ENCODE results near the gene COL2A1. TPM values are rescaled to one million over a fixed set of nuclear protein-coding genes. Genes with fewer than 3 reads are reported as not detected.
A peak's percentile ranks its signal among the peaks of the same experiment; 100 is the strongest.

The COL2A1 gene
- polyA plus RNA-seq, 10 donors: 5.5 to 83.1 (median 39.5) TPM

DNA sequence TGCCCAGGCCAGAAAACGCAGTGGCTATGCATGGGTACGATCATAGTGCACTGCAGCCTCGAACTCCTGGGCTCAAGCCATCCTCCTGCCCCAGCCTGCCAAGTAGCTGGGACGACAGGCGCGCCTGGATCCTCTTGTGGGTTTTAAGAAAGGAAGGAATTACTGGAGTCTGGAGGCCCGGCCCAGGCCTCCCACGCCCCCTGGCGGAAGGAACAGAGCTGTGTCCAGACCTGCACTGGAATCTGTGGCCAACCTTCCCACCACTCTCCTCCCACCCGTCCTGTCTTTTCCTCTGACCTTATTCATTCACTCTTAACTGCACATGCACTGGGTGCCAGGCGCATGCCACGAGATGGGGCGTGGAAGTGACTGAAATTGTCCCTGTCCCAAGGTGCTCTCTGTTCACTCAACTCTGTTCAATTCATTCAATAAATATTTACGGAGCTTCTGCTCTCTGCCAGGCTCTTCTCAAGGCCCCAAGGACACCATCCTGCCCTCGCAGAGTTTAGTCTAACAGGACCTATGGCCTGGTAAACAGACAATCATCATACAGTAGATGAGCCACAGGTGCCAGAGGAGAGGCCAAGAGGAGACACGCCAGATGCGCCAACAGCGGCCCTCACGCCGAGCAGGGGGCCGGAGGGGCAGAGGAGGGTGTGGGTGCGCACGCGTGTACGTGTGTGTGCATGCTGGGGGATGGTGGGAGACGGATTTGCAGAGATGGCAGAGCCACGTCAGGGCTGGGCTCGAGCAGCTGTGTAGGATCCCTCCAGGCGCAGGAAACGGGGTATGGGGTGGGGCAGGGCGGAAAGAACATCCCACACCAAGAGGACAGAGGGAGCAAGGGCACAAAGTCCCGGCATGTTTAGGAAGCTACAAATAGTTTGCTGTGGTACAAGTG, 54.6 kb downstream of the COL2A1 start:
- DNase-seq: peak; percentile 53 to 78 (median 73)

DNA sequence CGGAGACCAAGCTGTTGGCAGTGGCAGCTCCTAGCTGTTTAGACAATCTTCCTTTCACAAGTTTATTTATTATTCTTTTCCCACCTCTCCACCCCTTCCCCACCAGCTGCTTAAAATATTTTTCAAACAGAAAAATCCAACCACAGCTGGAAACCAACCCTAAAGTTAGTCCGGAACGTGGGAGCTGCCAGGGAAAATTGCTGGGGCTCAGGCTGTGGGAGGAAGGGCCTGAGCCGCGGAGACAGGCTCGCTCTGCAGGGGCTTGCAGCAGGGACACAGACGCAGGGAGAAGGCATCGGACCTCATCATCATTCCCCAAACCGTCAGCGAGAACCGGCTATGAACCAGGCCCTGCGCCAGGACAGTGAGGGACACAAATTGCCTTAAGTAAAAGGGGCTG, 56.9 kb downstream of the COL2A1 start:
- peak in 1 of 3 donors; percentile 36 for DNase-seq

DNA sequence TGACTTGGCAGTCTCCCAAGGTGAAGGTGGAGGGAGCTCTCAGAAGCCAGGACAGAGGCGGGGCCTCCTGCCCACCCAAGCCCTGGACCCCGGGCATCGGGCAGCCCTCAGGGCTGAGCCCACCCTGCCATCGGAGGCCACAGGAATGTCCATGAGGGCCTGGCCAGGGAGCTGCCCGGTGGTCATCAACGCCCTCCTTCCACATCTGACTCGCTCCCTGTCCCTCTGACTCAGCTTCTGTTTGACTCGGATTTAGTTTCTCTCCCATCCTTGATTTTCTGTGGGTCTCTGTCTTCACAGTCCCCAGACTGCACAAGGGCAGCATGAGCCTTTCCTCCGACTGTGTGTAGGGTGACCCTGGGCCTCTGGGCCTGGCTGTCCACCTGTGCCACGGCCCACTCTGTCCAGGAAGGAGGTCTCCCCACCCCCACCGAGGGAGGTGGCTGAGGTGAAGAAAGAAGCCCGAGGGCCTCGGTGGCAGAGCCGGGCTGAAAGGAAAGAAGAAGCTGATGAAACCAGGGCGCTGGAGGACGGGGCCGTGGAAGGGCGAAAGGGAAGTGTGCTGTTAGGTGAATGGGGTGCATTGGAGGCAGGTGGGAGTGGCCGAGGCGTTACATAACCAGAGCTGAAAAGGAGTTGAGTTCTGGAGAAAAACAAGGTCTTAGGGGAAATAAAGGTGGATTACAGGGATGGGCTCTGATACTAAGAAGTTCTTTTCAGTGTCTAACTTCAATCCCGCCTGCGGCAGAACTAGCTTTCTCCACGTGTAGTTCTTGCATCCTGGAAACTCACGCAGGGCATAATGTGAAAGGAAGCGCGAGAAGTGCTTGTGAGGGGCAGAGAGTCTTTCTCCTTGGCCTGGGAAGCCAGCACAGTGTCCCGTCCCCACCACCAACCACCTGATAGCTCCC, 57.6 kb downstream of the COL2A1 start:
- no peak for DNase-seq

DNA sequence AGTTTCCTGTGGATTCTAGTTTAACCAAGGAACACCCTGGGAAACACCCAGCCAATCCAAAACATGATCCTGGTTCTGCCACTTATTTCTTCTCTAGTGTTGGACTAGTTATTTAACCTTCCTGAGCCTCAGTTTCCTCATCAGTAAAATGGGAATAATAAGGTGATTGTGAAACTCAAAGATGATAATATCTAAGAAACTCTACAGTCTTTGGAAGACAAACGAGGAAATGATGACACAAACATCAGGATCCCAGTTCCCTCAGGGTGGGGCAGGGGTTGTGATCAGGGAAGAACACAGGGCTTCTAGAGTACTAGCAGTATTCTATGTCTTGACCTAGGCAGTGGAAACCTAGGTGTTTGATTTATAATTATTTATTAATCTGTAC, 58.9 kb downstream of the COL2A1 start:
- DNase-seq: no peak

DNA sequence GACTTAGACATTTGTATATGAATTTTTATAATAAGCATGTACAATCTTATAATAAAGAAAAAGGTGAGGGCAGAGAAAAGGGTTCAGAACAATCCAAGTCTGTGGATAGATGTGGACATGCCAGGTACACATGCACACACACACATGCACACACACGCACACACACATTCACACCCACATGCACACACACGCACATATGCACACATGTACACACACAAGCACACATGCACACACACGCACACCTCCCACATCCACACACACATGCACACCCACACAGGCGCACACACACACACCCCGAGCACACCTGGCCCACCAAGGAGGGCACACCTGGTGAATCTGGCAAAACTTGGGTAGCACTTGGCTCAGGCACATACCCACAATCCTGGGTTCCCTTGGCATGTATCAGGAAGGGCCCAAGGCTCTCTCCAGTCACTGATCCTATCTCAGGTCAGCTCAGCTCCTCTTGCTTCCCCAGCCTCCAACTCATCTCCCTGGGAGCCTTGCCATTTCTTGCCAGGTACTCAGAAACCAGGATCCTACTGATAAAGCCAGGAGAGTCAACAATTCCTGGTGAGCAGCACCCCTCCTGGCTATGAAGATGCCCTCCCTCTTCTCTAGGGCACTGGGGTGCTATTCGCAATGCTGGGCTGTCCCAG, 59.5 kb downstream of the COL2A1 start:
- no peak for DNase-seq

DNA sequence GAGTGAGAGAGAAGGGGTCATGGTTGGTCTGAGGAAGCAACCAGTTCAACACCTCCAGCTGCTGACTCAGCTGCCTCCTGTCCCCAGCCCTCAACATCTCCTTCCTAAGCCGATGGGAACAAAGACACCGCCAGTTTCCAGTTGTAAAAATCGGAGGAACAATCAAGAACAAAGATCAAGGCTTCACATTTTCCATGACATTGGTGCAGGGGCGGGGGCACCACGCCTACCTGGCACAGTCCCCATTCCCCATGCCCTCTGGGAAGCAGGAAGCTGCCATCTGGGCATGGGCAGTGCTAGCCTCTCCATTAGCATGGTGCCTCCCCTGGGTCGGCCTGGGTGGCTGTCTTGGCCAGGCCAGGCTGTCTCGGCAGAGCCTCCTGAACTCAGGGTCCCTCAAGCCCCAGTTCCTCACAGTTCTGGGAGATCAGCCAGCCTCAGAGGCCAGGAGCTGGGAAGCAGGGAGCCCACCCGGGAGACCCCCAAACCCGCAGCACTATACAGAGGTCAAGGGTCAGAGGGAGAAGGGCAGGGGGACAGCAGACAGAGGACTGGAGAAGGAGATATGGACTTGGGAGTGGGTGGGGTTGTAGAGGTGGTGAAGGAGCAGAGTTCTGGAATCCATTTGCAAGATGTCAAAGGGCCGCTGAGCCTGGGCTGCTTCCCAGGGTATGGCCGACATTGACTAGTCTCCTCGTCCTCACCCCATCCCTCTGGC, 60.5 kb downstream of the COL2A1 start:
- no peak for DNase-seq

DNA sequence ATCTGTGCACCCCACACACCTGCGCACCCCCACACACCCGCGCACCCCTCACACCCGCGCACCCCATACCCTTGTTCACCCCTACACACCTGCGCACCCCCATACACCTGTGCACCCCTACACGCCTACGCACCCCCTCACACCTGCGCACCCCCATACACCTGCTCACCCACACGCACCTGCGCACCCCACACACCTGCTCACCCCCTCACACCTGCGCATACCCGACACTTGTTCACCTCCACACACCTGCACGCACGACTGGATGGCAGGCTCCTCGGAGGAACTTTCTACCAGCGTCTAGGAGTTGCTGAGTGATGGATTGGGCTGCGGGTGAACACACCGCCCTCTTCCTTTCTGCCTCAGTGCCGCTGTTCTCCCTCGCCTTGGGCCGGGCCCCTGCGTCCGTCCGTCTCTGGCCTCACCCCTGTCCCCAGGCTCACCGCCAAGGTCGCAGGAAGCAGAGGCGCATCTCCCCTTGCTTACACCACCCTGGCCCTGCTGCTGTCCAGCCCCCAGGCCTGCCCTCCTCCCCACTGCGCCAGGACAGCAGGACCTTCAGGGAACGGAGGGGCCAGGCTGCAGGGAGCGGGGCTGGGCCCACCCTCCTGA, 61.6 kb downstream of the COL2A1 start:
- no peak for DNase-seq

DNA sequence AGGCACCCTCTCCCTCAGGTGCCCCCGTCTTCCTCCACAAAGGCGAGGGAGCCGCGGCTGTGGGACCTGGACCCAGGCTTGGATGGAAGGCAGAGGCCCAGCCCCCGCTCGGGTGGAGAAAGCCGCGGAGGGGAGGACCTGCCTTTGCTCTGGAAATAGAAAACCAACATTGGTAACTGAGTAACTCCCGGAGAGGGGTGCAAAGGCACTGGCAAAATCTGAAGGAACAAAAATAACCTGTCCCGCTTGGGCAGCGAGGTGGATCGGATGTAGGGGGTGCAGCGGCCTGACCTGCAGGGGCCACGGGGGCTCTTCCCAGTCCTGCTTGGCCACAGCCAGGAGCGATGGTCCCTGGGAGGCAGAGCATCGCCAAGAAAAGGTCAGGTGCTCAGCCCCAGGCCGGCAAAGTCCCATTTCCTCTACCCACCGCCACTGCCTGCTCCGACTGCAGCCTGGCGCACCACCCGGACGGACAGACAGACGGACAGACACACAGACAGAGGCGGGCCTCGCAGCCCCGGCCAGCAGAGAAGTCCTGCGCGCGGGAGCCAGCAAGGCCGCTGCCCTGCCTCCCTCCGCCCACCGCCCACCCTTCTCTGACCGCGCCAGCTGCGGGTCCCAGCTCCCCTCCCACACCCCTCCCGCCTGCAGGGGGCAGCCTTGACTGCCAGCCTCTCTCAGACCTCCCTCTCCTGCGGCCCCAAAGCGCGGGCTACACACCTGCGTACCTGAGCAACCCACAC, 62.2 kb downstream of the COL2A1 start:
- DNase-seq: peak in 1 of 3 donors; percentile 28

DNA sequence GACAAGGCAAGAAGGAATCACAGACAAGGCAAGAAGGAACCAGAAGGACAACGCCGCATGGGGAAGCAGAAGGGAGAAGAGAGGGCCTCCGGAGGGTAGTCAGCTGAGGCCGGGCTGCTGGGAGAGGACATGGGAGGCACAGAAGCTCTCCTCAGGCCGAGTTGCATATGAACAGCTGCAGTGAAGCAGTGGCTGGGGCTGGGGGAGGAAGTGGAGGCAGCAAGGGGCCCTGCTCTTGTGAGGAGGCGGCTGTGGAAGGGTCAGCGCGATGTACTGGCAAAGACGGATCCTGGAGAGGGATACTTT, 62.8 kb downstream of the COL2A1 start:
- DNase-seq: peak in 1 of 3 donors; percentile 27

DNA sequence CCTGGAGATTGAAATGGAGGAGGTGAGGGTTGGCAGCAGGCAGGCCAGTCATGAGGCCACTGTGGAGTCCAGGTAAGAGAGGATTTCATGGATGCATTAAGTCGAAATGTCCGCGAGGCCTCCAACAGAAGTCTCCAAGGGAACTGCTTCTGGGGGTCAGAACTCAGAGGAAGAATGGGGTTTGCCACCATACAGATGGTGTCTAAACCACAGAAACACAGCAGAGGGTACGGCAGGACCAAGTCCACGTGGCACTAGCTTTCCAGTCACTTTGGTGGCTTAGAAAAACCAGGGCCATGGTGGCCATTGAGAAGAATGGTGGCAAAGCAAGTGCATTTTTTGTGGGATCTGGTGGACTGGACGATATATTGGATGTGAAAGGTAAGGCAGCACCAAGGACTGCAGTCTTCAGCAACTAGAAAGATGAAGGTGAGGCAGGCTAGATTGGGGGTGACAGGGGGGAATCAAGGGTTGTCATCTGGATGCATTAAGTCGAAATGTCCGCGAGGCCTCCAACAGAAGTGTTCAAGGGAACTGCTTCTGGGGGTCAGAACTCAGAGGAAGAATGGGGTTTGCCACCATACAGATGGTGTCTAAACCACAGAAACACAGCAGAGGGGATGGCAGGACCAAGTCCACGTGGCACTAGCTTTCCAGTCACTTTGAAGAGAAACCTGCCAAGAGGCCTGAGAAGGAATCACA, 63.4 kb downstream of the COL2A1 start:
- no peak for DNase-seq

DNA sequence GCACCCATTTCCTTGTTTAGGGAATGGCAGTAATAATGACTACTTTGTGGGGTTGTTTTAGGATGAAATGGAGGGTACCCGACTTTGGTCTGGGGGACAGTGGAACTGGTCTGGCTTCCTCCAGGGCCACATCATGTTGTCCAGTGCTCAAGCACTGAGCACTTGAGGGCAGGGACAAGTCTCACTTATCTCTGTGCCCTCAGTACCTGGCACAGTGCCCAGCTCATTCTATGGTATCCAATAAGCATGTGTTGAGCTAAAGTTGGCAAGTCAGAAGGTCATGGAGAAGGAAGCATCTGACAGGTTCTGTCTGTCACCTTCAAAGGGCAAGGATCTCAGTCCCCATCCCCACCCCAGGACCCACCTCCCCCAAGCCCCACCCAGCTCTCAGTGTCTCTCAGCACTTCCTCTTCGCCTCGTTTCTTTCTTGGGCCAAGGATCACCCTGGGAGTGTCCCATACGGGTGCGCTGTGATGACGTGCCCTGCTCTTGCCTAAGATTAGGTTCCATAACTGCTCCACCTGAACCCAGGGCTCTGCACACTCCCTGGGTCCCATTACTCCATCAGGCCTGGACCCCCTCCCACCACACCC, 65.2 kb downstream of the COL2A1 start:
- DNase-seq: no peak

DNA sequence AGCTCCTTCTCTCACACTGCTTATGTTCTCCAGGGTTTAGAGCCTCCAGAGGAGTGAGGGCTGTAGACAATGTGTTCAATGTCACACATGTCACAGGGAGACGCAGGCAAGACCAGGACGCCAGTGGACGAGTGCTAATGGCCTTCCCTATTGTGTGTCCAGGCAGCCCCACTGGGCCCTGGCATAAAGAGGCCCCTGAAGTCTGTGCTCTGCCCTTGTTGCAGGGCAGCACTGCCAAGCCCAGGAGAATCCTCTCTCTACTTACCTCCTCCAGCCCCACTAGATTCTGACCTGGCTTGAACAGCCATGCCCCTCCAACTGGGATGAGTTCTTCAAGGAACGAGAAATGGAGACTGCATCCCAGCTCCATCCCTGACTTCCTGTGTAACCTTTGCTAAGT, 65.7 kb downstream of the COL2A1 start:
- DNase-seq: no peak

DNA sequence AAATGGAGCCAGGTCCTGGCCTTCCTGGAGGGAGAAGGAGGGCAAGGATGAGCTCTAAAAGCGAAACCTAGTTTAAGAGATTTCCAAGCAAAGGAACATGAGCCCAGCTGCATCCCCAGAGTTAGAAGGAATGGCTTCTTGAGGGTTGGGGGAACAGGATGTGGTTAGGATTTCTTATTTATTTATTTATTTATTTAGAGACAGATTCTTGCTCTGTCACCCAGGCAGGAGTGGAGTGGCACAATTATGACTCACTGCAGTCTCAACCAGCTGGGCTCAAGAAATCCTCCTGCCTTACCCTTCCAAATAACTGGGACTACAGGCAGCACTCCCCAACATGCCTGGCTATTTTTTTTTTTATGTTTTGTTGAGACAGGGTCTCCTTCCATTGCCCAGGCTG, 66.2 kb downstream of the COL2A1 start:
- no peak for DNase-seq

DNA sequence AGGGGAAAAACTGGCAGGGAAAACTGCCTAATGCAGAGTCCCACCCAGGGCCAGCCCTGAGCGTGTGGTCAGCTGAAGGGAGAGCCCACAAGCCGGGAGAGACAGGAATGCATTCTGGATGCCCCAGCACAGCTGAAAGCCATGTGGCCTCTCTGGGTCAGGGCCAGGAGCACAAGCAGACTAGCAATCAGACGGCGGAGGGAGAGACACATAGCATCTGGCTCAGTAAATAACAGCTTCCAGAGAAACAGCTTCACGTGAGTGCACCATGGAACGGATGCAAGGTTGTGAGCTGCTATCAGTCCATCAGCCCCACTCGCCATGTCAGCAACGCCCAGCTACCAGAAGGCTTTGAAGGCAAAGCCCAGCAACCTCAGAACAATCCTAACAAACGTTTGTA, 69.1 kb downstream of the COL2A1 start:
- DNase-seq: peak; percentile 75 to 85 (median 84)

DNA sequence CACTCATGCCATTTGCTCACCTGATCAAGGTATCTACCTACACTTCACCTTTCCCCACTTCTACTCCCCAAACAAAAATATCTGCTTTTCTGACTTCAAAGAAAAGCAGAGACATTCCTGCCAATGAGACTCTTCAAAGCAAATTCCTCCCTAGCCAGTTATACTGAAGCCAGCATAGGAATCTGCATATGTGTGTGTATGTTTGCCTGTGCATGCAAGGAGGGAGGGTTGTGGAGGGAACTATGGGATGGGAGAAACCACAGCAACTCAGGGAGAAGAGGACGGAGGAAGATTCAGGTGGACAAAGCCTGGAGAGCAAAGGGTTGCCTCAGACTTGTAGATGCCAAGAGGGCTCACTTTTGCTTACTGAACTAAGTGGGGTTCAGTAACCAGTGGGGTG, 73.1 kb downstream of the COL2A1 start:
- no peak for DNase-seq

DNA sequence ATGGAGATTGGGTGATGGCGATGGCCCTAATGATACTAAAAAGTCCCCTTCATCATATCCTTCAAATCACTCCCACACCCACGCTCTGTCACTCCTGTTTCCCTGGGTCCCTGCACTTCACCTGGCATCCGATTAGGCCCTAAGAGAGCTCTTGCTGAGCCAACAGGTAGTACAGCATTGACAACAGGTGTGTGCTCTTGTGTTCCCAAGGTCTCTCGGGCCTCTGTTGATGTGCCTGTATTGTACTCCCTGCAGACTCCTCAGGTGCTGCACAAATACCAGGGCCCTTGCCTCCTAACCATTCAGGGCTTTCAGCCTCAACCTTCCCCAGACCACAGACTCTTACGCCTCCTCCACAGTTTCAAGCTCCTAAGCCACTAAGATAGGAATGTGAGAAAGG, 73.6 kb downstream of the COL2A1 start:
- no peak for DNase-seq

DNA sequence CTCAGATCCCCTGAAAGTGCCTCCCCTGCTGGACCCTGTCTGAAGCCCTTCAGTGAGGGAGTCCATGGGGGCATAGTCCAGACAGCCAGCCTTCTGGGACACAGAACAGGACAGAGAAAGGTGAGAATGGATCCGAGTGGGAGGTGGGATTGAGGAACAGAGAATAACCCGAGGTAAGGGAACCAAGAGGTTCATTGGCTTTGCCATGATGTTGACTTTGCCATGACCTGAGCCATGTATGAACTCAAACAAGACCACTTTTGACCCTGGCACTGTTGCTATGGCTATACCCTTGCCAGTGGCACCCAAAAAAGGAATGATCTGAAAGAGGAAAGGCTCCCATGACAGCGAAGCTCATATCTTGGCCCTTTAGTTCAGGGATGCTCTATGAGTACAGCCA, 76.9 kb downstream of the COL2A1 start:
- no peak for DNase-seq

Data from muscle of back (tissue), 11 donors.